Fibroblast of lung (primary cell): ENCODE measurements around the gene SOCS1. TPM values are rescaled to one million over a fixed set of nuclear protein-coding genes. Genes with fewer than 3 reads are reported as not detected.

Experiments used
- DNase-seq, 2 donors: peaks; one replicate each; pipeline versions ENCODE4 v3.0.0 to v3.0.0-alpha.2; 2010; ENCODE audit warnings: low read depth in 2 of 2
- H2AFZ ChIP-seq: 2 replicates; pipeline ENCODE4 v1.5.1; 2012; ENCODE audit warnings: low read length, control low read depth, inconsistent platforms
- H3K27ac ChIP-seq: 2 replicates; pipeline ENCODE4 v1.5.1; 2011; ENCODE audit warnings: low read length, control low read depth; ENCODE audit not compliant: insufficient read depth
- H3K27me3 ChIP-seq: 2 replicates; pipeline ENCODE4 v1.5.1; 2011; ENCODE audit warnings: mild to moderate bottlenecking, low read length; ENCODE audit not compliant: control insufficient read depth, insufficient read depth
- H3K36me3 ChIP-seq: 2 replicates; pipeline ENCODE4 v1.5.1; 2011; ENCODE audit warnings: low read length; ENCODE audit not compliant: control insufficient read depth, insufficient read depth
- H3K4me1 ChIP-seq: 2 replicates; pipeline ENCODE4 v1.5.1; 2011; ENCODE audit warnings: low read length; ENCODE audit not compliant: control insufficient read depth, insufficient read depth; ENCODE audit errors: extremely low read depth
- H3K4me2 ChIP-seq: 2 replicates; pipeline ENCODE4 v1.5.1; 2011; ENCODE audit warnings: low read length, control low read depth; ENCODE audit not compliant: insufficient read depth; ENCODE audit errors: extremely low read depth
- H3K4me3 ChIP-seq, 4 experiments: fragments of 200-600 bp in 1 of 4; sonication (generic) in 1 of 4; replicated peaks in 1 of 4; 2 replicates each; pipeline ENCODE4 v1.5.1; 2011 to 2016; ENCODE audit warnings: low read length in 4 of 4, low read depth in 3 of 4, mild to moderate bottlenecking in 3 of 4, control low read depth in 2 of 4, inconsistent platforms in 1 of 4, mixed read lengths in 1 of 4; ENCODE audit not compliant: insufficient read depth in 1 of 4; ENCODE audit errors: control extremely low read depth in 1 of 4
- H3K79me2 ChIP-seq: 2 replicates; pipeline ENCODE4 v1.5.1; 2012; ENCODE audit warnings: mild to moderate bottlenecking, low read length, inconsistent platforms; ENCODE audit not compliant: control insufficient read depth, insufficient read depth
- H3K9ac ChIP-seq: 2 replicates; pipeline ENCODE4 v1.5.1; 2011; ENCODE audit warnings: mild to moderate bottlenecking, low read length, control low read depth; ENCODE audit not compliant: insufficient read depth
- H3K9me3 ChIP-seq: 2 replicates; pipeline ENCODE4 v1.5.1; 2012; ENCODE audit warnings: low read depth, low read length; ENCODE audit not compliant: control insufficient read depth, insufficient read depth
- H4K20me1 ChIP-seq: 2 replicates; pipeline ENCODE4 v1.5.1; 2011; ENCODE audit warnings: low read length; ENCODE audit not compliant: control insufficient read depth, insufficient read depth; ENCODE audit errors: extremely low read depth
- EZH2 ChIP-seq: IDR thresholded peaks from 2 replicates; pipeline ENCODE4 v1.5.1; 2012; ENCODE audit warnings: low read length, control low read depth, mild to moderate bottlenecking; ENCODE audit errors: missing control alignments
- polyA plus RNA-seq, 2 donors: library from polyadenylated mRNA; depleted of rRNA in 1 of 2; stranded (reverse) in 1 of 2; unstranded in 1 of 2; fragments of >200 nt; gene quantifications; 2 replicates each; pipeline ENCODE4 v1.2.1, GENCODE V29; 2011 to 2012; ENCODE audit warnings: missing spikeins in 1 of 2
- total RNA-seq: library from RNA; depleted of rRNA; stranded (reverse); fragments of >200 nt; gene quantifications from 2 replicates; pipeline ENCODE4 v1.2.1, GENCODE V29; 2014
- TF ChIP-seq, protein P1 (sequence below), 2 donors: IDR thresholded peaks in 1 of 2; conservative IDR thresholded peaks in 1 of 2; 1 replicate in 1 of 2; 2 replicates in 1 of 2; pipeline ENCODE4 v1.5.1; 2011 to 2012; ENCODE audit warnings: low read length in 2 of 2, control low read depth in 1 of 2, inconsistent platforms in 1 of 2, low read depth in 1 of 2, mild to moderate bottlenecking in 1 of 2

The SOCS1 gene
- total and polyA plus RNA-seq, 2 donors (not counting 1 experiment from before 2014, with no cell fraction given), result 17.7 to 21.1 TPM

DNA sequence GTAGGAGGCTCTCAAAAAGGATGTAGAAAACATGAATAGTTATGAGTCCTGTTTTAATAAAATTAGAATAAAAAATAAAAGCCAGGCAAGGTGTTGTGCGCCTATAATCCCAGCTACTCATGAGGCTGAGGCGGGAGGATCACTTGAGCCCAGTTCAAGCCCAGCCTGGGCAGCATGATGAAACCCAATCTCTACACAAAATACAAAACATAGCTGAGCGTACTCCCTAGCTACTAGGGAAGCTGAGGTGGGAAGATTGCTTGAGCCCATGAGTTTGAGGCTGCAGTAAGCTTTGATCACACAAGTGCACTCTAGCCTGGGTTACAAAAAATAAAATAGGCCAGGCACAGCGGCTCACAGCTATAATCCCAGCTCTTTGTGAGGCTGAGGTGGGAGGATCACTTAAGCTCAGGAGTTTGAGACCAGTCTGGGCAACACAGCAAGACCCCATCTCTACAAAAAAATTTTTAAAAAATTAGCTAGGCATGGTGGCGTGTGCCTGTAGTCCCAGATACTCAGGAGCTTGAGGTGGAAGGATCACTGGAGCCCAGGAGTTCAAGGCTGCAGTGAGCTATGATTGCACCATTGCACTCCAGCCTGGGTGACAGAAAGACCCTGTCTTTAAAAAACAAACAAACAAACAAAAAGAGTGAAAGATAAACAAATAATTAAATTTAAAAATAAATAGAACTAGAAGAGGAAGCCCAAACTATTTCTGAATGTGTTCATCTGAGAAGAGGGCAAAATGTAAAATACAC is 42.3 kb upstream of the SOCS1 start:
- Histone ChIP-seq H4K20me1 (no peaks in the 10 kb centered on the region), H2AFZ (no peak overlapping the region), H3K79me2 (no peaks in the 10 kb centered on the region), H3K9ac (no peak overlapping the region), H3K36me3 (no peaks in the 10 kb centered on the region), H3K27me3 (no peaks in the 10 kb centered on the region), H3K4me3 (no peak overlapping the region), H3K27ac (no peak overlapping the region), H3K4me1 (peaks cover 5% of the 10 kb centered on the region), H3K9me3 (no peaks in the 10 kb centered on the region), H3K4me2 (no peak overlapping the region)
- no peak for TF ChIP-seq EZH2
- TF ChIP-seq, protein P1, sequence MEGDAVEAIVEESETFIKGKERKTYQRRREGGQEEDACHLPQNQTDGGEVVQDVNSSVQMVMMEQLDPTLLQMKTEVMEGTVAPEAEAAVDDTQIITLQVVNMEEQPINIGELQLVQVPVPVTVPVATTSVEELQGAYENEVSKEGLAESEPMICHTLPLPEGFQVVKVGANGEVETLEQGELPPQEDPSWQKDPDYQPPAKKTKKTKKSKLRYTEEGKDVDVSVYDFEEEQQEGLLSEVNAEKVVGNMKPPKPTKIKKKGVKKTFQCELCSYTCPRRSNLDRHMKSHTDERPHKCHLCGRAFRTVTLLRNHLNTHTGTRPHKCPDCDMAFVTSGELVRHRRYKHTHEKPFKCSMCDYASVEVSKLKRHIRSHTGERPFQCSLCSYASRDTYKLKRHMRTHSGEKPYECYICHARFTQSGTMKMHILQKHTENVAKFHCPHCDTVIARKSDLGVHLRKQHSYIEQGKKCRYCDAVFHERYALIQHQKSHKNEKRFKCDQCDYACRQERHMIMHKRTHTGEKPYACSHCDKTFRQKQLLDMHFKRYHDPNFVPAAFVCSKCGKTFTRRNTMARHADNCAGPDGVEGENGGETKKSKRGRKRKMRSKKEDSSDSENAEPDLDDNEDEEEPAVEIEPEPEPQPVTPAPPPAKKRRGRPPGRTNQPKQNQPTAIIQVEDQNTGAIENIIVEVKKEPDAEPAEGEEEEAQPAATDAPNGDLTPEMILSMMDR (conservative IDR thresholded peaks at IDR 0.05 in 1 of 2, IDR thresholded peaks at IDR 0.05 in 1 of 2; ENCODE audit: low read depth in 1 of 2, low read length in 2 of 2), result no peak
- DNase-seq, result no peak

DNA sequence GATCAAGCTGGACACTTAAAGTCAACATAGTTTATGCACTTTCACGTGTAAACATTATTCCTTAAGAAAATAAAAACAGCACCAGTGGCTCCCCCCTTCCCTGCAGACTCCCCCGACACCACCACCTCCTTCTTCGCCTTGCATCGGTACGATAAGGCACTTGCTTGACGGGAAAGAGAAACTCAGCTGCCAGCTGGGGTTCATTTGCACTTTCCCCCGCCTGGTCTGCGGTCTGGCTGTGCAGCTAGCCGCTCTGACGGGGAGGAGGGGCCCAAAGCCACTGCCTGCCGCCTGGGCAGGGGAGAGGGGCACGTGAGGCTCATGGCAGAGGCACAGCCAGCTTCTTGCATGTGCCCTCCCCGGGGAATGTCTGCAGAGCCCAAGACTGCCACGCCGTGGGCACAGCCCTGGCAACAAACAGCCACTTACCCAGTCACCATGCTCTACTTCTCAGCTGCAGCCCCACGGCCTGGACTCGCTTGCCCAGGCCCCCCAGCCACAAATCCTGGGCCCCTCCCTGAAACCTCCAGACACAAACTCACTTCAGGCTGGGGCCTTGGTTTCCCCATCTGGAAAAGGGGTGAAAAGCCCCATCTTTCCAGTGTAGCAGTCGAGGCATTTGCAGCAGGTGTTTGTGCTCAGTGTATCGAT is 41.6 kb upstream of the SOCS1 start:
- H4K20me1 ChIP-seq, result no peaks in the 10 kb centered on the region
- peak; percentile 81 to 82 for DNase-seq
- no peak overlapping the region for H3K27ac ChIP-seq
- peaks cover 5% of the 10 kb centered on the region for H3K4me1 ChIP-seq
- H2AFZ ChIP-seq, result no peak overlapping the region
- TF ChIP-seq, protein P1 (conservative IDR thresholded peaks at IDR 0.05 in 1 of 2, IDR thresholded peaks at IDR 0.05 in 1 of 2; ENCODE audit: low read depth in 1 of 2, low read length in 2 of 2), result no peak
- TF ChIP-seq EZH2, result no peak
- H3K4me3 ChIP-seq, result peak overlapping the region in 1 of 4 experiments; percentile 7
- H3K27me3 ChIP-seq, result no peaks in the 10 kb centered on the region
- no peaks in the 10 kb centered on the region for H3K36me3 ChIP-seq
- H3K9ac ChIP-seq, result no peak overlapping the region
- H3K4me2 ChIP-seq, result peak overlapping the region; percentile 20
- H3K9me3 ChIP-seq, result no peaks in the 10 kb centered on the region
- no peaks in the 10 kb centered on the region for H3K79me2 ChIP-seq

DNA sequence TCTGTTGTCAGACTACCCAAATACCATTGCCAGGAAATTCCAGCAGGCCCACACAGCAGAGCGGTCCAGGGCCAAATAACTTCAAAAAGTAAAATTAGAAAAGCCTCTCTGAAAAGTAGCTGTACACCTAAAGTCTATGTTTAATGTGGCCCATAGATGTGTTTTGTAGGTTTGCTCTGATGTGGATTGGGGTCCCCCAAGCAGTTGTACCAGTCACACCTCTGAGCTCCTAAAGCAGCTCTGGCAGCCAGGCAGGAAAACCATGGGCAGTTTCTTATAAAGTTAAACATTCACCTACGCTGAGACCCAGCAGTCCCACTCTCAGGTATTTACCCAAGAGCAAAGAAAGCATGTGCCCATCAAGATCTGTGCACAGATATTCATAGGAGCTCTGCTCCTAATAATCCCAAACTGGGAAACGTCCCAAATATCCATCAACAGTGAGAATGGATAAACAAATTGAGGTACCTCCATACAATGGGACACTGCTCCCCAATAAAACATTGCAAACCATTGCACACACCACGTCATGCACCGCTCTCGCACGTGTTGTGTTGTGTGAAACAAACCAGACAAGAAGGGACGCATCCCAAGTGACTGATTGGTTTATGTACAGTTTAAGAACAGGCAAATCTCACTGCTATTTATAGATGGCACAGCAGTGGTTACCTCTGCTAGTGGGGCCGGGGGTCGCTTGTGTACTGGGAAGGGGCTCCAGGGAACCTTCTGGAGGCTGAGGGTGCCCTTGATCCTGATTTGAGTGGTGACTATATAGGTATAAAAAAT is 40.9 kb upstream of the SOCS1 start:
- Histone ChIP-seq H3K27me3 (no peaks in the 10 kb centered on the region), H3K79me2 (no peaks in the 10 kb centered on the region), H4K20me1 (no peaks in the 10 kb centered on the region), H3K36me3 (no peaks in the 10 kb centered on the region), H2AFZ (no peak overlapping the region), H3K9me3 (no peaks in the 10 kb centered on the region), H3K4me2 (peak overlapping the region; percentile 20), H3K27ac (no peak overlapping the region), H3K9ac (no peak overlapping the region), H3K4me3 (no peak overlapping the region), H3K4me1 (peaks cover 5% of the 10 kb centered on the region)
- no peak for TF ChIP-seq EZH2
- TF ChIP-seq, protein P1 (conservative IDR thresholded peaks at IDR 0.05 in 1 of 2, IDR thresholded peaks at IDR 0.05 in 1 of 2; ENCODE audit: low read depth in 1 of 2, low read length in 2 of 2), result no peak
- peak; percentile 50 to 56 for DNase-seq
